Stimulated activated CD4-positive, alpha-beta T cell treated with anti-CD3 and anti-CD28 coated beads, Interleukin-4, amount 100 ng/mL, for 1 hour (primary cell): ENCODE data around the gene BMERB1.
"Not testable (repeated sequence)": the region's sequence is repeated elsewhere in the genome, so short reads cannot be mapped to it uniquely, and the experiment has no call there.

Experiments
- DNase-seq: peaks from one replicate; pipeline ENCODE4 v3.0.0-alpha.2; 2020

BMERB1 gene

DNA sequence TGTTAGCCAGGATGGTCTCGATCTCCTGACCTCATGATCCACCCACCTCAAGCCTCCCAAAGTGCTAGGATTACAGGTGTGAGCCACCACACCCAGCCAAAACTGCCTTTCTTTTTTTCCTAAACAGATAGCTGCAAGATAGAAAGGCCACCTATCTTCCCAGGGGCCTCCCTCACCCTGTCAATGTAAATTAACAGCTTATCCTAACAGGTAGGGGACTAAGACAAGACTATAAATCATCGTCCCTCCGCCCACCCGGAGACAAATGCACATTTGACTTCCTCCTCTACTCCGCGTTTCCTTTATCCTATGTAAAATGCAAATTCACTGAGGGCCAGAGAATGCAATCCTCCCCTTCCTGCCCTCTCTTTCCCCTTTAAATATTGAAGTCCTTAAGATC lies 137.2 kb downstream of the BMERB1 start:
- DNase-seq = no peak

DNA sequence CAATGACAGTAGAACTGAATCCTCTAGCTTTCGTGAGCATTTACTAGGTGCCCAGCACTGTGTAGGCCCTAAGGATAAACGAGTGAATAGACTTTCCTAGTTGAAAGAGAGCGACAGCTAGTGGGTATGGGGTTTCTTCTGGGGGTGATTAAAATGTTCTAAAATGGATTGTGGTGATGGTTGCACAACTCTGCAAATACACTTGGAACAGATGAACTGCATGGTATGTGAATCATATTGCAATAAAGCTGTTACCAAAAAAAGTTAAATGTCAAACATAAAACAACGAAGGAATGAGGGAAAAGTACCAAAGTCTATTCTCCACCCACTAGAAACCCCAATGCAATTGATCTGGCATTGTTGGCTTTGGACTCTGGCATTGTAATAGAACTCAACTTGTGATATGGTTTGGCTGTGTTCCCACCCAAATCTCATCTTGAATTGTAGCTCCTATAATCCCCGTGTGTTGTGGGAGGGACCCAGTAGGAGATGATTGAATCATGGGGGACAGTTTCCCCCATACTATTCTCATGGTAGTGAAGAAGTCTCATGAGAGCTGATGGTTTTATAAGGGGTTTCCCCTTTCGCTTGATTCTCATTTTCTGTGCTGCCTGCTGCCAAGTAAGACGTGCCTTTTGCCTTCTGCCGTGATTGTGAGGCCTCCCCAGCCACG lies 138.1 kb downstream of the BMERB1 start:
- DNase-seq = no peak

GRCh38 chr16:15573274-15573895 lies 139.0 kb downstream of the BMERB1 start:
- no peak for DNase-seq

GRCh38 chr16:15573896-15574613 lies 139.7 kb downstream of the BMERB1 start:
- not testable (repeated sequence) for DNase-seq

DNA sequence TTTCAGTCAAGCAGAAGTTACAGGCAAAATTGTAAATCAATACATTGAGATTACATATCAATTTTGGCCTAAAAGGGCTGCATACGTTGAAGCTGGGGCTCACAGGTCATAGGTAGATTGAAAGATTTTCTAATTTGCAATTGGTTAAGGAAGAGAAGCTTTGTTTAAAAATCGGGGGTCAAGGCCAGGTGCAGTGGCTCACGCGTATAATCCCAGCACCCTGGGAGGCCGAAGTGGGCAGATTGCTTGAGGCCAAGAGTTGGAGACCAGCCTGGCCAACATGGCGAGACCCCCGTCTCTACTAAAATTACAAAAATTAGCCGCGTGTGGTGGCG lies 140.2 kb downstream of the BMERB1 start:
- no peak for DNase-seq

DNA sequence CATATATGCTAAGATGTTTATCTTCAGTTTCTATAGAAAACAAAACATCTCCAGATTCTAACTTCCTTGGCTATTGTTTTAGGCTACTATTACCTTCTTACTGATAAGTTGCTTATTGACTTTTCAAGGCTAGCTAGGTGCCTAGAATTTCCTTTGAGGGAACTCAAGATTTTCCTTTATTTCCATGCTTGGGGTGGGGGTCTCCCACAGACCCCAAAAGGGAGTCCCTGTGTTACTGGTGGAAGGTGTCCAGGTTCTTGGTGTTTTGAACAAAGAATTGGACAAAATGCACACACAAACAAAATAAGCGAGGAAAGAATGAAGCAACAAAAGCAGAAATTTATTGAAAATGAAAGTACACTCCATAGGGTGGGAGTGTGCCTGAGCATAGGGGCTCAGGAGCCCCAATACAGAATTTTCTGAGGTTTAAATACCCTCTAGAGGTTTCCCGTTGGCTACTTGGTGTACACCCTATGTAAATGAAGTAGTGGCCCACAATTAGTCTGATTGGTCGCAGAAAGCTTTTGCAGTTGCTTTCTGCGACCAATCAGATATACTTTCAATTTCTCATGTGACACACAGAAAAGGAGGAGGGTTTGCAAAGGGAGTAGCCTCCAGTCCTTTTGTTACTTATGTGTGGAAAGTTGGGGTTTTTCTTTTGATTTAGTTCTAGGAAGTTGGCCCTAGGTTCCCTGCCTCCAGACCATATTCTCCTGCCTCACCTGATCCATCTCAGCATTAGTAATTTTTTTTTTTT lies 141.1 kb downstream of the BMERB1 start:
- DNase-seq = no peak

- DNase-seq = no peak
Measured at GRCh38 chr16:15576960-15577958, 142.9 kb downstream of the BMERB1 start.

DNA sequence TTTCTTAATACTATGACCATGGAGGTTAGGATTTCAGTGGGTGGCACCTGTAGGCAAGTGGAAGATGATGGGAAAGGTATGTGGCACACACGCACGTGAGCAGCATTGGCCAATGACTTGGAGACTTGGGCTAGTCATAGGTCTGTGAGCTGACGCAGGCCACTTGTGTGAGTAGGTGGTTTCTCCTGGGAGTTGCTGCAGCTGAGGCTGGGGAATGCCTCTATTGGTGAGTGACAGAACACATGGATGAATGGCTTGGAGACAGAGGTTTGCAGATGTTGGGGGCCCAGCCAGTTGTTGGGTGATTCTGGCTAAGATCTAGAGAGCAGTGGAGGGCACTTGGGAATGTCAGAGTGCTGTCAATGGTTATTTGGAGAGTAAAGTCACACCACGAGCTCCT lies 144.4 kb downstream of the BMERB1 start:
- DNase-seq = no peak

DNA sequence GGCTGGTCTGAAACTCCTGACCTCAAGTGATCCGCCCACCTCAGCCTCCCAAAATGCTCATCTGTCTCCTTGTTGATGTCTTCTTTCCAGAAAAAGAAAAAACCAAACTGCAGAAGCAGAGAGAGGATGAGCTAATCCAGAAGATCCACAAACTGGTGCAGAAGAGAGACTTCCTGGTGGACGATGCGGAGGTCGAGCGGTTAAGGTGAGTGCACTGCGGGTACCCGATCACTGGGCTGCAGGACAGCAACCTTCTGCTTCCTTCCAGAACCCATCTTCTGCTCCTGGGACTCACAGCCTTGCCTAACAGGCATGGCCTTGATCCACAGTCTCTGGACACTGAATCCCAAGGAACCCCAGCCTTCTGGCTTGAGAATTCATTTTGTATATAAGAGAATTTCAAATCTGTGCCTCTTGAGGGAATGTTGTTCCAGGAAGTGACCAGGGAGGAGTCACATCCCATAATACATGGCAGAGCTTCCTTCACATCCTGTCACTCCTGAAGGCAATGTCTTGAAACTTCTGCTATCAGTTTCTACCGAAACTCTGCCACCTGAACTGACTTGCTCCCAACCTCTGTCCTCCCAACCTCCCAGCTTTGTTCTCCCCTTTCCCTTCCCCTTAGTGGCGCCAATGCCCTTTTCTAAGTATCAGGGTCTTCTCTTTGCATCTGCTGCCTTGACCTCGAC lies 146.9 kb downstream of the BMERB1 start:
- DNase-seq = no peak

GRCh38 chr16:15583526-15583925 lies 149.1 kb downstream of the BMERB1 start:
- DNase-seq = no peak

- no peak for DNase-seq
Measured at GRCh38 chr16:15585956-15586355, 151.6 kb downstream of the BMERB1 start.

DNA sequence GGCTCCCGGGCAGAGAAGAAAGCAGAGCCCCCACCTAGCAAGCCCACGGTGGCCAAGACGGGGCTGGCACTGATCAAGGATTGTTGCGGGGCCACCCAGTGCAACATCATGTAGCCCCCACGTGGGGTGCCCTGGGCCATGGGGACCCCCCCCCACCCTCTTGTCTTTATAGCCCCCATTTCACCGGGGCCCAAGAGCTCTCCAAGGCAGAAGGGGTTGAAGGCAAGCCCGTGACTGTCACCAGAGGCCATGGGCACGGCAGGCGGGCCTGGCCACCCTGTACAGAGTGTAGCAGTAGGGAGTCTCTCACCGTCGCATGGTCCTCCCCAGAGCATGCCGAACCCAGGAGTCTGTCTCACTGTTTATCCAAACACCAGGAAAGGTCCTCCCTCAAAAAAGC lies 152.3 kb downstream of the BMERB1 start:
- DNase-seq = no peak

DNA sequence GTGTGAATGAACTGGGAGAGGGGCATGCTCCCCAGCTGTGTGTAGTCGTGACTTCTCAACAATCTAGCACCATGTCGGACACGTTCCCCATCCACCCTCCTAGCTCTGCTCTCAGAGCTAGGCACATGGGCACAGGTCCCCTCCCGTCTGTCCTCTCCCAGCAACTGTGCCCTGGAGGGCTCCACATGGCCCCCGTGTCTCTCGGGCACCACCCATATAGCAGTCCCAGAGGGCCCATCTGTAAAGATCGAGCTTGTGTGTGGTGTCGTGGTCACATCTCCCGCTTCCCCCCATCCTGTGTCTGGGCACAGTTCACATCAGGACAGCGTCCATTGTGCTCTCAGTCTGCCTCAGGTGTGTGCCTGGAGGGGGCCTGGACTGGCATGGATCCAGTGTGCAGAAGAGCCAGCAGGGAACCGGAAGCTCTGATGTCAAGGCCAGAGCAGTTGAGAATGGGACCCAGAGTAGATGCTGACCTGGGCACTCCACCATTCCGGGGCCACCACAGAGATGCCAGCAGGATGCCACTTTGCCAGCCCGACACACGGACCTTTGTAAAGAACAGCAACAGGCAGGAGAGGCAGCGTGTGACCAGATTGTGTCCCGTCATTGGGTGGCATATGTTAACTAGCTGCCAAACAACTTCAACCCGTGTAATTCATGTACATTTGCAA lies 152.9 kb downstream of the BMERB1 start:
- DNase-seq = no peak

GRCh38 chr16:15592324-15592723 lies 157.9 kb downstream of the BMERB1 start:
- DNase-seq = no peak

DNA sequence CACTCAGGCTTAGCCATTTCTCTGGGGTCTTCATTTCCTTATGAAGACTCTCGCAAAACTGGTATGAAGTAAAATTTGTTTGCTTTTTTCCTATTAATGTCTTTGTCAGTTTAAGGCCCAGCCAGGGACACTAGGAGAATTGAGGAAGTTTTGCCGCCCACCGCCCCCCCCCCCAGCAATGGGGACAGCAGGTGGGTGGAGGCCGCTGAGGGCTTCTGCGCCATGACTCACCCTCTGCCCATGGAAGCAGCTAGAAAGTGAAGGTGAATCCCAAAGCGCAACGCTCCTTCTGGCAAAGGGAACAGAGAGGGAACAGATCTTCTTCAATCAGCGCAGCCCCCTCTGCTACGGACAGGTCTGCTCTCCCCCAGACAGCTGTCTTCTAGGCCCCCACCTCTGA lies 158.8 kb downstream of the BMERB1 start:
- no peak for DNase-seq

GRCh38 chr16:15594711-15595320 lies 160.4 kb downstream of the BMERB1 start:
- DNase-seq = no peak

DNA sequence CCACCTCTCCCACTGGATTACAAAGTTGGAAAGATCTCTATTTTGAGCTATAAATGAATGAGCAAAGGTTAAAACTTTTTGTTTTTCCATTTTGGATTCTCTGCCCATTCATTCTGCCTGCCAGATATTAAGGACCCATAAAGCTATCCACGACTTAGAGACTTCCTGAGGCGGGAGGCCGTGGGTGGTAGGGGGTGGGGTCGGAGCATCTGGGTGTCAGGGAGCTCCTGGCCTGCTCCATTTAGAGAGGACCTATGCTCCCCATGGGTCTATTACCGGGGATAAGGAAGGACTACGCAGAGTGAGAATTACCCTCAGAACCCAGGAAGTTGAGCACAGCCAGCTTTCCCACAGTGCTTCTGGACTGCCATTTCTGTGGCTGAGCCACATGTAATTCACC lies 162.7 kb downstream of the BMERB1 start:
- no peak for DNase-seq

GRCh38 chr16:15597822-15598647 lies 163.6 kb downstream of the BMERB1 start:
- DNase-seq = no peak

- DNase-seq = no peak
Measured at GRCh38 chr16:15598648-15599190, 164.3 kb downstream of the BMERB1 start.
